T-helper 1 cell (primary cell): ENCODE results near the gene MB.

ENCODE experiments used
- DNase-seq, 5 donors: peaks; one replicate each; pipeline ENCODE4 v3.0.0-alpha.2; 2012 to 2020

MB gene

DNA sequence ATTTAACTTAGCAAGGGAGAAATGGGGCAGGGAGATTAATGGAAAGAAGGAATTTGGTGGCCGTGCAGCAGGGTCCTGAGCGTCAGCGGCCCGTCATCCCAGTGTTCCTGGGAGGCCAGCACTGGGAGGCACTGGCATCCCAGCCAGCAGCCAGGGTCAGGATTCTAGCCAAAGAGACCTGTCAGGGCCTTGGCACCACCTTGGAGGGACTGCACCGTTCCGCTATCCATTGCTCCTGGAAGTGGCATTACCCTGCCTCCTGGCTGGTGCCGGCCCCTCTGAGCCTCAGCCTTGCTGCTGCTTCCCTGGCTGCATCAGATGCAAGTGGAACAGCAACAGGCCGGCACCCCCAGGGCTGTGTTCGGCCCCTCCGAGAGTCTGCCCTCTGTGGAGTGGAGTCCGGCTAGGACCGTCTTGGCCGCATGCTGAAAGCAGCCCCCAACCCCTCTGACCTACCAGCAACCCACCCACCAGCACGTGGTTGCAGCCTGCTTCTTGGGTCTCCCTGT lies 46.4 kb downstream of the MB start:
- no peak for DNase-seq

- no peak for DNase-seq
Observed at GRCh38 chr22:35569916-35570315, 47.2 kb downstream of the MB start.

DNA sequence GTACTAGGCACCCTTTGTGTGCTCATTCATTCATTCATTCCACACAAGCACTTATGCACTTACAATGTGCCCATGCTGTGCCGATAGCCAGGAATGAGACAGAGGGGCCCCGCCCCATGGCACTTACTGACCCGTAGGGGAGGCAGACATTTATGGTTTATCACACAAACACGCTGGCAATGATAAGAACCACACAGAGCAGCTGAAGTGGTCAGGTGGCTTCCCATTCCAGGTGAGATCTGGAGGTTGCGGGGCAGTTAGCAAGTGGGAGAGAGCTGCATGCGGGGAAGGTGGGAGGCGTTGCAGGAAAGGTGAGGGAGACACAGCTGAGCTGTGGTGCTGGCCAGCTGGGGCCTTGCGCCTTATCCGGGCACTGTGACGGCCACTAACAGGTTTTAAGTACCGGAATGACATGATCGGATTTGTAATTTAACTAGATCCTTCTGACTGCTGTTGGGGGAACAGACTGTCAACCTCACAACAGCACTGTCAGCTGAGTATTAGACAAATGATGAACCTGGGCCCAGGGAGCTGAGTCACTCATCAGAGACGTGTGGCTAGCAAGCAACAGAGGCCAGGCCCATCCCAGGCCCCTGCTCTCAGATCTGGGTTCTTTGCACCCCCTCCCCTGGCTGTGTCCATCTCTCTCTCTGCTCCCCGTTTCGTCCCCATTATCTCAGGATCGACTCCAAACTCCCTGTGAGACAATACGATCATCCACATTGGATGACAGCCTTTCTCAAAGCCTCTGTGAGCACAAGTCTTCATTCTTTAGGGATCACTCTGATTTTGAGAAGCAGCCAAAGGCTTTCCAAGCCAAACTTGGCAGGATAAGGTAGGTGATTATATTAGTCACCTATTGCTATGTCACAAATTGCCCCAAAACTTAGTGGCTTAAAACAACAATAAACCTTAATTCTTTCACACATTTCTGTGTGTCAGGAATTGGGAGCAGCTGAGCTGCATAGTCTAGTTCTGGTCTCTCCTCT lies 48.1 kb downstream of the MB start:
- DNase-seq: no peak

- DNase-seq: no peak
Observed at GRCh38 chr22:35567351-35568141, 49.6 kb downstream of the MB start.

DNA sequence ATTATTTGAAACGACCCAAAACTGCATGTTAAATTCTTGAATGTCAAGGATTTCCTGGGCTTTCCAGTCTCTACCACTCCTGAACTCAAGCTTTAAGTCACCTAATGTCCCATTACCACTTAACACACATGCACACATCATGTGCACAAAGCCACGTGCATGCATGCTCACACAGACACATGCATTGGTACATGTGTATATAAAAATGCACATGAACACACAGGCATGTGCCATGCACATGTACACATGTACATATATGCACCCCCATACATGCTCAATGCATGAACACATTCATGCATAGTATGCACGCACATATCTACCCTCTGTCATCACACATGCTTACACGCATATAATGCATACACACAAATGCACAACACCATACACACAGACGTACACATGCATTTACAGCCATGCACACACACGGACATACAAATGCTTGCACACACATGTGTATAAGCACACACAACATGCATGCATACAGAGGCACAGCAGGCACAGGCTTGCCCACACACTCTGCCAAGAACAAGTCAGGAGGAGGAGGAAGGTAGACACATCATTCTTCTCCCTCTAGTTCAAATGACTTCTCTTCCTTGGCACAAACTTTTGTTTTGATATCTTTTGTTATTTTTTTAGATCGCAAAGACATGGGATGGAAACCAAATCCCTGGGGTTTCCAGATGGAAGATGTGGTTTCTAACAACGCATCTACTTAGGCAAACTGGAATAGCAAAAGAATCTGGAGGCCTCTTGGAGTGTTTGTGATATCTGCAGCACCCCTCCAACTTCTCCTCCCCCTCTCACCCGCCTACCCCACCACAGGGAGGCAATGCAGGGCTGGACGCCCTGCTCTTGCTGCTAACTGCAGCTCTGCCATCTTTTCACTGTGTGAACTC lies 51.9 kb downstream of the MB start:
- DNase-seq: no peak

- no peak for DNase-seq
Observed at GRCh38 chr22:35563211-35563610, 53.9 kb downstream of the MB start.

GRCh38 chr22:35561796-35562526 lies 55.2 kb downstream of the MB start:
- DNase-seq: no peak

GRCh38 chr22:35560824-35561223 lies 56.3 kb downstream of the MB start:
- no peak for DNase-seq

DNA sequence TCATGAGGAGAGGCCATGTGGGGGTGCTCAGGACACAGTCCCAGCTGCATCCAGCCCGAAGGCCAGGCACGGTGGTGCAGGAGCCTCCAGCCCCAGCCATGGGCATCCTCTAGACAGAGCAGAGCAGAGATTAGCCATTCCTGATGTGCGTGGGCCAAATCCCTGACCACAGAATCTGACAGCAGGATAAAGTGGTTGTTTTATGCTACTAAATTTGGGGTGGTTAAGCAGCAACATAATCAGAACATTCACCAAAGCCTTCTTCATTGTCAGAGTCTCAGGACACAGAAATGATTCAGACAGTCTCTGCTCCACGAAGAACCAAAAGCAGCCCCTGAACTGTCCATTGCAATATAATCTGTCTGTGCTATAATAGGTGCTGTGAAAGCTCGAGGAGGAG lies 56.8 kb downstream of the MB start:
- no peak for DNase-seq

- no peak for DNase-seq
Observed at GRCh38 chr22:35559354-35560005, 57.6 kb downstream of the MB start.

GRCh38 chr22:35558719-35559118 lies 58.4 kb downstream of the MB start:
- DNase-seq: no peak

DNA sequence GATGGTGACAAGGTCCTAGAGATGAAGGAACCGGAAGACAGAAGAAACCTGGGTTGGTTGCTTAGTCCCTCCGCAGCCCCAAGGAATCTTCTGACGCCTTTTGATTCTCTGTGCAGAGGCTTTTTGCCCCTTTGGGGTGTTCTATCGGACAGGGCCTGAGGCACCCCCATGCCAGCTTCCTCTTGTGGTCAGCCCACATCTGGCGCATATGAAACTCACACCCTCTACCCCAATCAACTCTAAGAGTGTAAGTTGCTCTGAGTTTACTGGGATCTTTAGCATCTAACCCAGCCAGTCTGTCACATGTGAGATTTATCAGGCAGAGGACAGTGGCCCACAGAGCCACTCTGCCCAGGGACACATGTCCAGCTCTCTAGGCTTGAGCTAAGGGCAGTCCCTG lies 59.1 kb downstream of the MB start:
- no peak for DNase-seq
